SIG-M5 treated with dmso at 0.1 percent for 504 hours (cell line): ENCODE data around the gene NWD2.
A peak's percentile ranks its signal among the peaks of the same experiment; 100 is the strongest.

Experiments
- DNase-seq: peaks from one replicate; lab custom pipeline; 2025; ENCODE audit not compliant: unreplicated experiment; lab: John Stamatoyannopoulos, UW

The NWD2 gene

GRCh38 chr4:37439809-37440474, 195.4 kb downstream of the NWD2 start:
- no peak for DNase-seq

GRCh38 chr4:37440501-37440900, 196.0 kb downstream of the NWD2 start:
- DNase-seq, result no peak

- DNase-seq, result no peak
Observed at GRCh38 chr4:37441231-37442061, 196.9 kb downstream of the NWD2 start.

- no peak for DNase-seq
Observed at GRCh38 chr4:37442062-37442323, 197.4 kb downstream of the NWD2 start.

- no peak for DNase-seq
Observed at GRCh38 chr4:37443137-37443536, 198.6 kb downstream of the NWD2 start.

- no peak for DNase-seq
Observed at GRCh38 chr4:37445023-37445422, 200.5 kb downstream of the NWD2 start.

GRCh38 chr4:37446016-37446415, 201.5 kb downstream of the NWD2 start:
- DNase-seq, result no peak

GRCh38 chr4:37447886-37448285, 203.3 kb downstream of the NWD2 start:
- no peak for DNase-seq

- DNase-seq, result no peak
Observed at GRCh38 chr4:37450309-37450708, 205.8 kb downstream of the NWD2 start.

- no peak for DNase-seq
Observed at GRCh38 chr4:37450911-37451310, 206.4 kb downstream of the NWD2 start.

- DNase-seq, result no peak
Observed at GRCh38 chr4:37451656-37452055, 207.1 kb downstream of the NWD2 start.

GRCh38 chr4:37452952-37453280, 208.4 kb downstream of the NWD2 start:
- DNase-seq, result peak; percentile 72

GRCh38 chr4:37453281-37453998, 208.9 kb downstream of the NWD2 start:
- peak; percentile 22 for DNase-seq

- no peak for DNase-seq
Observed at GRCh38 chr4:37453999-37454800, 209.7 kb downstream of the NWD2 start.

- DNase-seq, result no peak
Observed at GRCh38 chr4:37455301-37456131, 211.0 kb downstream of the NWD2 start.

GRCh38 chr4:37461801-37462200, 217.3 kb downstream of the NWD2 start:
- no peak for DNase-seq

- no peak for DNase-seq
Observed at GRCh38 chr4:37463033-37463856, 218.7 kb downstream of the NWD2 start.

GRCh38 chr4:37464373-37465128, 220.0 kb downstream of the NWD2 start:
- DNase-seq, result no peak

- no peak for DNase-seq
Observed at GRCh38 chr4:37465296-37465695, 220.8 kb downstream of the NWD2 start.
